Measurements from ENCODE around the gene SMAD2.

SMAD2 gene

DNA sequence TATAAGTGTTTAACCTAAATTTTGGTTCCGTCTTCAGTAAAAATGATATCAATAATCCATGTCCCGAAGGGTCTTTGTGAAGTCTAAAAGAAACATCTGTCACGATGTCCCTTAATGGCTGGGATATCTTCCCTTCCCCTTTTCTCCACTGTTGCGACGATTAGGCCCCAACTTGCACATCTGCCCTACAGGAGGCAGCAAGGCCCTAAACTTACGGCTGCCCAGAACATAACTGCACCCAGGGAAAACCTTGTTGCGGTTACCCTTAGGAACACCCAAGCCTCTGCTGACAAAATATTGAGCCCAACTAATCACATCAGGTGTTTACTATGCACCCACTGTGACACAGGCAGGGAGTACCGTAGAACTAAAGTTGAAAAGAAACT is 1.3 kb upstream of the SMAD2 start:
- peak; percentile 79 for DNase-seq

DNA sequence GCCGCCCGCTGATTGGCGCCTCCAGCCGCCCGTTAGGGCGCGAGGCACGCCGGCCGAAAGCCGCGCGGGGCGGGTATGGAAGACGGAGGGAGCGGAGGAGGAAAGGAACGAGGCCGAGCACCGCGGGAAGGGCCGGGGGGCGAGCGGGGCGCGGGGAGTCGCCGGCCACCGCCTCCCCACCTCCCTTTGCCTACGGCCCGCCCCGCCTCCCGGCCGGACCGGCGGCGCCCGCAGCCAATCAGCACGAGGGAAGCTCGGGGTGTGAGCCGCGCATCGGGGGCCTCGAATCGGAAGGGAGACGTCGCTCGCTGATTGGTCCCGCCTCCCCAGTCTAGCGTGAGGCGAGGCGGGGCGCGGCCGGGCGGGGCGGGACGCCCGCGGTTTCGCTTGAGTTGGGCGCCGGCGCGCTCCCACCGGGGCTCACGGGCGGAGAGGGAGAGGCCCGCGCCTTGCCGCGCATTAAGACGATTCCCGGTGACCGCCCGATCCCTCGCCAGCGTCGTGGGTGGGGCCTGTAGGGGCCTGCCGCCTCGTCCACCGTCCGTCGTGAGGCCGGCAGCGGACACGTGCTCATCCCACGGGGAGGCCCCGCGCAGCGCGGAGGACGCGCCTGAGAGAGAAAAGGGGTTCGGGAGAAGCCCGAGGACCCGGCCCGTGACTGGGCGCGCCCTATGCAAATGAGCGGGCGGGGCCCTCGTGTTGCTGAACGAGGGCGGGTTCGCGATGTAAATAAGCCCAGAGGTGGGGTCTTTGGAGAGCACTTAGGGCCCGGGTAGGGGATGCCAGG is 665 bp upstream of the SMAD2 start:
- DNase-seq = peak; percentile 96

GRCh38 chr18:47929681-47930198 is 719 bp downstream of the SMAD2 start:
- peak; percentile 63 for DNase-seq

DNA sequence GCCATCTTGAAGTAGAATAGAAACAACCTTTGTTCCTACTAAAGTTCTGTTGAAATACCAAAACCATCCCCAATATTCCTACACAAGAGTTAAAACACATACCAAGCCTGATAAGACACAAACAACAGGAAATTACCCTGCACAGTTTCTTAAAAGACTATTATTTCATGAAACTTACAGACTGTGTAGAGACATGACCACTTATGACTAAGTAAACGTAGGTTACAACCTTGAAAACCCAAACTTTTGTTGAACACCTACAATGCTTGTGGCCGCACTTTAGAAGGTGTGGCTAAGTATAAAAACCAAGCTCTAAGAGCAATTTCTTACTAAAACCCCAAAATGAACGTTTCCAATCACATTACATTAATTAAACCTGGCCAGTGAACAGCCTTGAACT is 2.0 kb downstream of the SMAD2 start:
- DNase-seq = peak; percentile 14

DNA sequence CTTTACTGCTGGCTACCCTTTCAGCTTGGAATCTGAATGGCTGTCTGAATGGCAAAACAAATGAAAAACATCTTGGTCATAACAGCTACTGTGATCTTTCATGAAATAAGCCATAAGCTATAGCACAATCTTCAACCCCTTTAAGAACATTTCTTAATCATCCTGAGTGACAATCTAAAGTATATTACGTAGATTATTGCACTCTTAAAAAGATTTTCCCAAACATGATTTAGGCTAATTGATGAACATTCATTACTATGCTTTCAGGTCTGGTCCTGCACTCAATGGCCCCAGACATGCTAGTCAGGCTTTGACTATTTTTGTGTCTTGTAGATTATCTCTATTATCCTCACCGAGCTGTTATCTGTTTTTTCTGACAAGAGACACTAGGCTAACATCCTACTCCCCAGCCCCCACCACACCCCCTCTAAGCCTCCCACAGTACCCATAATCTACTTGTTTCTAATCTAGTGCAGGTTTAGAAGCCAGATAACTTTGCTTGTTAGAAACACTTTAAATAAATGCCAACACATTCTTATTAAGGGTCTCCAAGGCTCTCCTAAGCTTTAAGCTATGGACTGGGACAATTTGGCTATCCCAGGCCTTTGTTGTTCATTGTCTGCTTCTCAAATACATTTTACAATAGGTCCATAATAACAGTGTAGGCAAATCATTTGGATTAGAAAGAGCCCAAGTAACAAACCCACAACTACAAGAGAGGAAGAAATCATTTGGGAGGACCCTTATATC is 4.2 kb downstream of the SMAD2 start:
- DNase-seq = peak; percentile 60

- no peak for DNase-seq
Observed at GRCh38 chr18:47919916-47920315, 10.5 kb downstream of the SMAD2 start.

DNA sequence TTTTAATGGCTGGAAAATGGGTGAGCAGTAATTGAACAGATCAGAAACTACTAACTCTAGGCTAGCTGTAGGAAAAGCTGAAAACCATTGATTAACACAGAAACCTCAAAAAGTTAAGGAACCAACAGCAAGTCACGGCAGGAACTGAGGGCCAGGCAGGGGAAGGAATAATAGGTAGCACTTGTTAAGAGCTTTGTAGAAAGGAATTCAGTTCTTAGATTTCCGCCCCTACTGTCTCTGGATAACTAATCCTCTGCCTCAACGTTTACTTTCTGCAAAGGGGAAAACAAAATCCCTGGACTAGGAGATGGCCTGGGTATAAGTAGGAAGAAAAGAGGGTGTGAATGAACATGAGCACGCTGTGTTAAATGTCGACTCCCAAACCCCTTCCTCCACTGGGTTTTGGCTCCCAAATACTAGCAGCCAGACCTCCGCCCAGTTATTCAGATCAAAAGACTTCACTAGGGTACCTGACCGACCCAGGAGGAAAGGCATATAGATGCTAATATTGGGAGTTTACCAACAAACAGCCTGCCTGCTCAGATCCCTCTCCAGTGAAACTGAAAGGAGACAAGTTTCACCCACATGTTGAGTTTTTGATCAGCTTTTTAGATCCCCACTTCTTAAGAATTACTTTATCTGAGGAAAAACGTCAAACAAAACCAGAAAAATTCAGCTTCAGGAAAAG is 12.4 kb downstream of the SMAD2 start:
- no peak for DNase-seq

DNA sequence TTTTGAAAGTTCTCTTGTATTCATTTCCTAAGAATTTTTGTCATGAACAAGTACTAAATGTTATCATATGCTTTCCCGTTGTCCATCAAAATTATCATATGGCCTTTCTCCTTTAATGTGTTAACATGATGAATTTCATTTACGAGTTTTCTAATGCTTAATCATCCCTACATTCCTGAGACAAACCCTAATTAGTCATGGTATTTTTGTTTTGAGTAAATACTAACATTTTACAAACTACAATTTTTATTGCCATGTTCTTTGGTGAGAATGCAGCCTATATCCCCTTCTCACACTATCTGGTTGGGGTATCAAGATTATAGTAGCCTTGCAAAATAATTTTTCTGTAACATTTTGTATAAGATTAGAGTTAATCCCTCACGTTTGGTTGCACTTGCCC is 14.5 kb downstream of the SMAD2 start:
- DNase-seq = no peak

GRCh38 chr18:47915229-47915628 is 15.2 kb downstream of the SMAD2 start:
- DNase-seq = no peak

GRCh38 chr18:47912794-47913585 is 17.5 kb downstream of the SMAD2 start:
- no peak for DNase-seq

- no peak for DNase-seq
Observed at GRCh38 chr18:47912343-47912742, 18.1 kb downstream of the SMAD2 start.

GRCh38 chr18:47911877-47912276 is 18.6 kb downstream of the SMAD2 start:
- DNase-seq = peak; percentile 54

GRCh38 chr18:47909484-47909883 is 21.0 kb downstream of the SMAD2 start:
- DNase-seq = no peak

DNA sequence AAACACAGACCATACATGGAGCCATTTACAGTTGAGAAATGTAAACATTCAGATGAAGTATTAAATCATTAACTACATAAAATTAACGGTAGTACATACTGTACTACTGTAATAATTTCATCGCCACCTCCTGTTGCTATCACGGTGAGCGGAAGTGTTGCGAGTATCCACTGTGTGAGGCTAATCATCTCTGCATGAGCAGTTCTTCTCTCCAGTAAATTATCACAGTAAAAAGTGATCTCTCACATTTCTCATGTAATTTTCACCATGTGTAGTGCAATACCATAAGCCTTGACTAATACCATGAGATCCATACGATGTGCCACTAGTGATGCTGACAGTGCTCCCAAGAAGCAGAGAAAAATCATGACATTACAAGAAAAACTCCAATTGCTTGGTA is 21.9 kb downstream of the SMAD2 start:
- DNase-seq = no peak

DNA sequence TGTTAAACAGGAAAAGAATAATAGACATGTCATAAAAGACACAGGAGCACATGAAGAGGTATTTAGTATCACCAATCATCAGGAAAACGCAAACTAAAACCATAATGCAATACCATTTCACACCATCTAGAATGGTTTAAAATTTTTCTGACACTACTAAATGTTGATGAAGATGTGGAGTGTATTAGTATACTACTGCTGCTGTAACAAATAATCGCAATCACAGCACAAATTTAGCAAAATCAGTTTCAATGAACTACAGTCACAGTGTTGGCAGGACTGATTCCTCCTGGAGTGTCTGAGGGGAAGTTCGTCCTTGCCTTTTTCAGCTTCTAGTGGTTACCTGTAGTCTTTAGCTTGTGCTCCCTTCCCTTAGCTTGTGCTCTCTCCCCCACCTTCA is 24.1 kb downstream of the SMAD2 start:
- DNase-seq = no peak

- DNase-seq = no peak
Observed at GRCh38 chr18:47903809-47904208, 26.6 kb downstream of the SMAD2 start.

DNA sequence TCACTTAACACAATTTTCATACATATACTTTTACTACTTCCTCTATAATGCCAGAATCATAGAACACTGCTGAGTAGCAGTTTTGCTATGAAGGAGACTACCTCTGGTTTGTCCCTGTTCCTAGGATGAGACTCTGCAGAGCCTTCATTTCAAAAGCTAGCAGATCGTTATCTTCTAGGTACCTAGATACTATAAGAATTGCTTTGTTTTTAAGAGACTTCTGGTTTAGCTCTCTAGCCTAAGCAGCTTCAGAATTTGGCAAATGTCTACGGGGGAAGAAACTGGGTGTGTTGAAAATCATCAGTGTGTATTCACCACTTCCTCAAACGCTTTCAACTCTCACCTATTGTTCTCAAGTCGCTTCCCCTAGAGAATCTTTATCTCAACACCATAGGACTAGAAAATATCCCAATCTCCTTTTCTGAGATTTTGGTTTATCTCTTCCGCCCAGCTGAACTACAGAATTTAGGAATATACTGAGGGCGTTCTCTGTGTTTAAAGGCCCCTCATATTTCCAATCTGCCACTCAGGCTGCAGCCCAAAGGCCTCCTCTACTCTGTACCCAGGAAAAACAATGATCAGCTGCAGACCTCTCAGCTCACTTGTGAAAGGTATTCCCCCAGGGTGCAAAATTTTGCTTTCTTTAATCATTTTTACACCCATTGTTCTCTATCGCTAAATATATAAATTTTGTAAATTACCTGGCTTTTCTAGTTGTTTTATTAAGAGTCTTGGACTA is 28.7 kb downstream of the SMAD2 start:
- DNase-seq = peak; percentile 10

- no peak for DNase-seq
Observed at GRCh38 chr18:47899107-47899840, 31.2 kb downstream of the SMAD2 start.

- no peak for DNase-seq
Observed at GRCh38 chr18:47898696-47899095, 31.8 kb downstream of the SMAD2 start.

- peak; percentile 27 for DNase-seq
Observed at GRCh38 chr18:47898055-47898454, 32.4 kb downstream of the SMAD2 start.

DNA sequence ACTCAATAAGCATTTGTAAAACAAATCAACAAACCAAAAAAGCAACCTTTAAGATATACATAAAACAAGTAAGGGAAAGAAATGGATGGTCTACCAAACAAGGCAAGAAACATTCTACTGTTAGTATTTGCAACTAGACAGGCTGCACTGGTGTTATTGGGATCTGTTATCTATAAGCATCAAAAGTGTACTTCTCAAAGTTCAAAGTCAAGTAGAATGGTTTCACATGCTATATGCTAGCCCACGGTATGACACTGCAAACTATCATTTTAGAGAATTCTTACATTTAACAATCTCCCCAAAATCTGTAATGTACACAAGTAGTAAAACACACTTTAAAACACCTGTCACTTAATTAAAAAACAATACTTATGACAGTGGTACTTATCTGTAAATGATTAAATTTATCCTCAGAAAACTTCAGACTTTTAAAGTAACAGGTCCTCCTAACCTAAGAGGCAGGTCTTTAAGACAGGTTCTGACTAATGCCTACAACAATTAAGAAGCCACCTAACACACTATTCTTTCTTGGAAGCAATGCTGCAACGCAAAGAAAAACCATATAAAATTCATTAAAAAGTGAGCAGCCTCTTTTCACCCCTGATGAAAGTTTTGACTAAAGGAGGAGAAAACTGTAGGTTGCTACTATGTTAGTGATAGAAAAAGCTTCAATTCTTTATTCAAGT is 34.8 kb downstream of the SMAD2 start:
- DNase-seq = no peak

Data from hematopoietic multipotent progenitor cell treated with erythropoietin and hydrocortisone succinate and interleukin-3 and kit ligand, for 8 days (in vitro differentiated cells).